Measurements from ENCODE around the gene SIM1.

SIM1 gene

GRCh38 chr6:100346828-100347227 is 117.9 kb downstream of the SIM1 start:
- no peaks in the 10 kb centered on the region for H3K27me3 Mint-ChIP-seq
- H3K9me3 Mint-ChIP-seq, result no peaks in the 10 kb centered on the region
- no peak overlapping the region for H3K27ac Mint-ChIP-seq
- no peak overlapping the region for H3K4me3 Mint-ChIP-seq
- H3K4me1 Mint-ChIP-seq (ENCODE audit: low read depth), result no peaks in the 10 kb centered on the region
- no peaks in the 10 kb centered on the region for H3K36me3 Mint-ChIP-seq (ENCODE audit: low read depth)

GRCh38 chr6:100346203-100346602 is 118.5 kb downstream of the SIM1 start:
- H3K27me3 Mint-ChIP-seq, result no peaks in the 10 kb centered on the region
- no peak overlapping the region for H3K27ac Mint-ChIP-seq
- H3K4me1 Mint-ChIP-seq (ENCODE audit: low read depth), result no peaks in the 10 kb centered on the region
- H3K36me3 Mint-ChIP-seq (ENCODE audit: low read depth), result no peaks in the 10 kb centered on the region
- H3K4me3 Mint-ChIP-seq, result no peak overlapping the region
- H3K9me3 Mint-ChIP-seq, result no peaks in the 10 kb centered on the region

GRCh38 chr6:100344761-100345160 is 120.0 kb downstream of the SIM1 start:
- peaks cover 4% of the 10 kb centered on the region for H3K9me3 Mint-ChIP-seq
- peaks cover 4% of the 10 kb centered on the region for H3K27me3 Mint-ChIP-seq
- H3K4me1 Mint-ChIP-seq (ENCODE audit: low read depth), result no peaks in the 10 kb centered on the region
- H3K27ac Mint-ChIP-seq, result no peak overlapping the region
- no peaks in the 10 kb centered on the region for H3K36me3 Mint-ChIP-seq (ENCODE audit: low read depth)
- H3K4me3 Mint-ChIP-seq, result no peak overlapping the region

- Mint-ChIP-seq H3K27me3 (peaks cover 4% of the 10 kb centered on the region), H3K9me3 (peaks cover 4% of the 10 kb centered on the region), H3K36me3 (ENCODE audit: low read depth) (no peaks in the 10 kb centered on the region), H3K4me3 (no peak overlapping the region), H3K4me1 (ENCODE audit: low read depth) (no peaks in the 10 kb centered on the region), H3K27ac (no peak overlapping the region)
Measured at GRCh38 chr6:100344321-100344720, 120.4 kb downstream of the SIM1 start.

DNA sequence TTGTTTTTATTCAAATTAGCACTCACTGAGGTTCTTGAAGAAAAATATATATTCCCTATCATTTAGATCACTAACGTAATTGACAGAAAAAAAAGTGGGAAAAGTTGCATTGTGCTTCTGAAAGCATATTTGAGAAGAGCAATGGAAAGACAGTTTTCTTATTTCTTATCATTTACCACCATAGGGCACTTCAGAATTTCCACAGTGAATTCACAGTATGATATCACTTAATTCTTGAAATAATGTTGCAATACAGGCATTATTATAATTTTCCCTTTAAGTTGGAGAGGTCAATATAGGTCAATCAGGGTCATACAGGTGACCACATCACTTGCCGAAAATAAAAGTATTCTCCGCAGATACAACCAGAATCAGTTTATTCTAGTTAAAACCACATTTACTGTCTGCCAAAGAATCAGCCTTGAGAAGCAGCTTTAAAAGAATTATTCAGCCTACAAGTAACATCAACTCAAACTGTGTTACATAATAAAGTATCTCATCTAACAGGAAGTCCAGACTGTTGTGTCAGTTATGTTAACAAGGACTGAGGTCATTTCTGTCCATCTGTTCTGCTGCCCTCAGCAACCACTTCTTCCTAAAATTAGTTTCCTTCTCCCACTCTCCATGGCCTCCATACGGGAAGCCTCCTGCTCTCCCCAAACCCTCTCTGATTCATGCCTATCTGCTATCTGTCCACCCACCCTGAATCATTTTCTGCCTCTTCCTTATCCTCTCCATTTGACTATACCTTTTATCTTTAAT is 121.2 kb downstream of the SIM1 start:
- peaks cover 4% of the 10 kb centered on the region for H3K9me3 Mint-ChIP-seq
- H3K27me3 Mint-ChIP-seq, result peaks cover 4% of the 10 kb centered on the region
- H3K4me3 Mint-ChIP-seq, result no peak overlapping the region
- no peak overlapping the region for H3K27ac Mint-ChIP-seq
- no peaks in the 10 kb centered on the region for H3K4me1 Mint-ChIP-seq (ENCODE audit: low read depth)
- no peaks in the 10 kb centered on the region for H3K36me3 Mint-ChIP-seq (ENCODE audit: low read depth)

- Mint-ChIP-seq H3K36me3 (ENCODE audit: low read depth) (no peaks in the 10 kb centered on the region), H3K4me3 (no peak overlapping the region), H3K27me3 (peaks cover 4% of the 10 kb centered on the region), H3K9me3 (peaks cover 4% of the 10 kb centered on the region), H3K4me1 (ENCODE audit: low read depth) (no peaks in the 10 kb centered on the region), H3K27ac (no peak overlapping the region)
Measured at GRCh38 chr6:100342830-100343229, 121.9 kb downstream of the SIM1 start.

GRCh38 chr6:100339574-100340255 is 125.0 kb downstream of the SIM1 start:
- H3K9me3 Mint-ChIP-seq, result peaks cover 4% of the 10 kb centered on the region
- H3K4me1 Mint-ChIP-seq (ENCODE audit: low read depth), result no peaks in the 10 kb centered on the region
- no peaks in the 10 kb centered on the region for H3K36me3 Mint-ChIP-seq (ENCODE audit: low read depth)
- H3K4me3 Mint-ChIP-seq, result no peak overlapping the region
- peaks cover 7% of the 10 kb centered on the region for H3K27me3 Mint-ChIP-seq
- H3K27ac Mint-ChIP-seq, result no peak overlapping the region

DNA sequence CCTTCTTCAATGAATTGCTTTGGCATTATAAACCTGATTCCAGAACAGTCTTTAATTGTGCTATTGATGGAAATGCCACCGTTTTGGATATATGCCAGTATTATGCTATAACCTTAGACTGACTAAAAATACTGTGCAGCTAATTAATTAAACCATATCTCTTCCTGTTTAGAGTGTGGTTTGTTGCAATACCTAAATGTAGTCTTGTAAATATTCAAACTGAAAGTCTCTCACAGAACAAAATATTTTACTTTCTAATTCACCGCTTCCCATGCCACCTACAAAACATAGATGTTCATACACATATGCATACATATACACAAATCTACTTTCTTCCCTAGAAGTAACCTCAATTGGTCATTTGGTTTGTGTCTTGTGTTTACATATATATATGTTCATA is 126.6 kb downstream of the SIM1 start:
- no peaks in the 10 kb centered on the region for H3K36me3 Mint-ChIP-seq (ENCODE audit: low read depth)
- peaks cover 4% of the 10 kb centered on the region for H3K9me3 Mint-ChIP-seq
- no peaks in the 10 kb centered on the region for H3K4me1 Mint-ChIP-seq (ENCODE audit: low read depth)
- H3K27me3 Mint-ChIP-seq, result peaks cover 7% of the 10 kb centered on the region
- no peak overlapping the region for H3K27ac Mint-ChIP-seq
- H3K4me3 Mint-ChIP-seq, result no peak overlapping the region

GRCh38 chr6:100336876-100337275 is 127.8 kb downstream of the SIM1 start:
- Mint-ChIP-seq H3K36me3 (ENCODE audit: low read depth) (no peaks in the 10 kb centered on the region), H3K27me3 (peaks cover 7% of the 10 kb centered on the region), H3K27ac (no peak overlapping the region), H3K9me3 (peaks cover 4% of the 10 kb centered on the region), H3K4me1 (ENCODE audit: low read depth) (no peaks in the 10 kb centered on the region), H3K4me3 (no peak overlapping the region)

DNA sequence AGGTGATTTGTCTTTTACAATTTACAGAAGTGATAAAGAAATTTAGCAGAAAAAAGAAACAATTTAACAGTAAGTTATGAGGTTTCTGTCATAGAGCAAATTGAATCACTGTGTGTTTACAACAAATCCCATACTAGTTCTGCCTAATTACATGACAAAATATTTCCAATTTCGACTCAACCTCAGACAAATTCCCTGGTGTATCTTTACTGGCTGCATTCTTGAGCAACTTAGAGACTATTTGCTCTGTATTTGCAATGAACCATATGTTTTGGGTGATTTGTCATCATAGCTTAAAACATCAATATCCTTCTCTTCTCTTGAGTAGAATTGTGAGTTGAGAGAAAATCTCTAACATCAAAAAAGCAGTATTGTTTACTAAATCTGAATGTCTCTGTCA is 128.7 kb downstream of the SIM1 start:
- peaks cover 2% of the 10 kb centered on the region for H3K36me3 Mint-ChIP-seq (ENCODE audit: low read depth)
- H3K27me3 Mint-ChIP-seq, result peaks cover 7% of the 10 kb centered on the region
- H3K27ac Mint-ChIP-seq, result no peak overlapping the region
- H3K9me3 Mint-ChIP-seq, result peaks cover 6% of the 10 kb centered on the region
- no peak overlapping the region for H3K4me3 Mint-ChIP-seq
- no peaks in the 10 kb centered on the region for H3K4me1 Mint-ChIP-seq (ENCODE audit: low read depth)

All from stimulated activated naive CD8-positive, alpha-beta T cell treated with anti-CD3 and anti-CD28 coated beads, Interleukin-15, Interleukin-2, amounts not matched to agents 100 ng/mL and 50 ng/mL, for 24 hours (primary cell).